ENCODE results near the gene AKT1. TPM values are rescaled to one million over a fixed set of nuclear protein-coding genes. Genes with fewer than 3 reads are reported as not detected.

Gene AKT1
- total and polyA plus RNA-seq, 2 experiments from 2014 or later: 19.2 to 78.7 TPM

DNA sequence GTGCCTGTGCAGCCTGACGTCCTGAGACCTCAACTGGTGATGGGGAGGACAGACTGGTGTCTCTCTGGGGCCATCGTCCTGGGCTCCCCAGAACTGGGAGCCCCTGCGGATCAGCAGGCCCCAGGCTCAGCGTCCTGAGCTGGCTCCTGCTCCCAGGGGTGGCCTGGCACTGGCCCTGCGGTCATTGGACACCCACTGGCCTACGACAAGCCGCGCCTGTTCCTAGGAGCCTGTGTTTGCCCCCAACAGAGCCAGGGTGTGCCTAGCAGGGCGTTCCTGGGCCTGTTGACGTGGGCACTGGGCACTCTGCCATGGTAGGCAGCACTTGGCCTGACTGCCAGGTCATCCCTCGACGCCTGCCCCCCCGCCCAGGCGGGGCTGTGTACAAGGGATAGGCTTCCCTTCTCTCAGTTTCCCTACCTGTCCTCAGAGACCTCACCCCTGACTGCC lies 63.2 kb downstream of the AKT1 start:
- TF ChIP-seq JUNB (IDR thresholded peaks at IDR 0.05; ENCODE audit: unreplicated experiment): no peak
- TF ChIP-seq, protein P1, sequence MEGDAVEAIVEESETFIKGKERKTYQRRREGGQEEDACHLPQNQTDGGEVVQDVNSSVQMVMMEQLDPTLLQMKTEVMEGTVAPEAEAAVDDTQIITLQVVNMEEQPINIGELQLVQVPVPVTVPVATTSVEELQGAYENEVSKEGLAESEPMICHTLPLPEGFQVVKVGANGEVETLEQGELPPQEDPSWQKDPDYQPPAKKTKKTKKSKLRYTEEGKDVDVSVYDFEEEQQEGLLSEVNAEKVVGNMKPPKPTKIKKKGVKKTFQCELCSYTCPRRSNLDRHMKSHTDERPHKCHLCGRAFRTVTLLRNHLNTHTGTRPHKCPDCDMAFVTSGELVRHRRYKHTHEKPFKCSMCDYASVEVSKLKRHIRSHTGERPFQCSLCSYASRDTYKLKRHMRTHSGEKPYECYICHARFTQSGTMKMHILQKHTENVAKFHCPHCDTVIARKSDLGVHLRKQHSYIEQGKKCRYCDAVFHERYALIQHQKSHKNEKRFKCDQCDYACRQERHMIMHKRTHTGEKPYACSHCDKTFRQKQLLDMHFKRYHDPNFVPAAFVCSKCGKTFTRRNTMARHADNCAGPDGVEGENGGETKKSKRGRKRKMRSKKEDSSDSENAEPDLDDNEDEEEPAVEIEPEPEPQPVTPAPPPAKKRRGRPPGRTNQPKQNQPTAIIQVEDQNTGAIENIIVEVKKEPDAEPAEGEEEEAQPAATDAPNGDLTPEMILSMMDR (conservative IDR thresholded peaks at IDR 0.05; ENCODE audit: low read depth in 2 of 2): no peak
- TF ChIP-seq, protein P2, sequence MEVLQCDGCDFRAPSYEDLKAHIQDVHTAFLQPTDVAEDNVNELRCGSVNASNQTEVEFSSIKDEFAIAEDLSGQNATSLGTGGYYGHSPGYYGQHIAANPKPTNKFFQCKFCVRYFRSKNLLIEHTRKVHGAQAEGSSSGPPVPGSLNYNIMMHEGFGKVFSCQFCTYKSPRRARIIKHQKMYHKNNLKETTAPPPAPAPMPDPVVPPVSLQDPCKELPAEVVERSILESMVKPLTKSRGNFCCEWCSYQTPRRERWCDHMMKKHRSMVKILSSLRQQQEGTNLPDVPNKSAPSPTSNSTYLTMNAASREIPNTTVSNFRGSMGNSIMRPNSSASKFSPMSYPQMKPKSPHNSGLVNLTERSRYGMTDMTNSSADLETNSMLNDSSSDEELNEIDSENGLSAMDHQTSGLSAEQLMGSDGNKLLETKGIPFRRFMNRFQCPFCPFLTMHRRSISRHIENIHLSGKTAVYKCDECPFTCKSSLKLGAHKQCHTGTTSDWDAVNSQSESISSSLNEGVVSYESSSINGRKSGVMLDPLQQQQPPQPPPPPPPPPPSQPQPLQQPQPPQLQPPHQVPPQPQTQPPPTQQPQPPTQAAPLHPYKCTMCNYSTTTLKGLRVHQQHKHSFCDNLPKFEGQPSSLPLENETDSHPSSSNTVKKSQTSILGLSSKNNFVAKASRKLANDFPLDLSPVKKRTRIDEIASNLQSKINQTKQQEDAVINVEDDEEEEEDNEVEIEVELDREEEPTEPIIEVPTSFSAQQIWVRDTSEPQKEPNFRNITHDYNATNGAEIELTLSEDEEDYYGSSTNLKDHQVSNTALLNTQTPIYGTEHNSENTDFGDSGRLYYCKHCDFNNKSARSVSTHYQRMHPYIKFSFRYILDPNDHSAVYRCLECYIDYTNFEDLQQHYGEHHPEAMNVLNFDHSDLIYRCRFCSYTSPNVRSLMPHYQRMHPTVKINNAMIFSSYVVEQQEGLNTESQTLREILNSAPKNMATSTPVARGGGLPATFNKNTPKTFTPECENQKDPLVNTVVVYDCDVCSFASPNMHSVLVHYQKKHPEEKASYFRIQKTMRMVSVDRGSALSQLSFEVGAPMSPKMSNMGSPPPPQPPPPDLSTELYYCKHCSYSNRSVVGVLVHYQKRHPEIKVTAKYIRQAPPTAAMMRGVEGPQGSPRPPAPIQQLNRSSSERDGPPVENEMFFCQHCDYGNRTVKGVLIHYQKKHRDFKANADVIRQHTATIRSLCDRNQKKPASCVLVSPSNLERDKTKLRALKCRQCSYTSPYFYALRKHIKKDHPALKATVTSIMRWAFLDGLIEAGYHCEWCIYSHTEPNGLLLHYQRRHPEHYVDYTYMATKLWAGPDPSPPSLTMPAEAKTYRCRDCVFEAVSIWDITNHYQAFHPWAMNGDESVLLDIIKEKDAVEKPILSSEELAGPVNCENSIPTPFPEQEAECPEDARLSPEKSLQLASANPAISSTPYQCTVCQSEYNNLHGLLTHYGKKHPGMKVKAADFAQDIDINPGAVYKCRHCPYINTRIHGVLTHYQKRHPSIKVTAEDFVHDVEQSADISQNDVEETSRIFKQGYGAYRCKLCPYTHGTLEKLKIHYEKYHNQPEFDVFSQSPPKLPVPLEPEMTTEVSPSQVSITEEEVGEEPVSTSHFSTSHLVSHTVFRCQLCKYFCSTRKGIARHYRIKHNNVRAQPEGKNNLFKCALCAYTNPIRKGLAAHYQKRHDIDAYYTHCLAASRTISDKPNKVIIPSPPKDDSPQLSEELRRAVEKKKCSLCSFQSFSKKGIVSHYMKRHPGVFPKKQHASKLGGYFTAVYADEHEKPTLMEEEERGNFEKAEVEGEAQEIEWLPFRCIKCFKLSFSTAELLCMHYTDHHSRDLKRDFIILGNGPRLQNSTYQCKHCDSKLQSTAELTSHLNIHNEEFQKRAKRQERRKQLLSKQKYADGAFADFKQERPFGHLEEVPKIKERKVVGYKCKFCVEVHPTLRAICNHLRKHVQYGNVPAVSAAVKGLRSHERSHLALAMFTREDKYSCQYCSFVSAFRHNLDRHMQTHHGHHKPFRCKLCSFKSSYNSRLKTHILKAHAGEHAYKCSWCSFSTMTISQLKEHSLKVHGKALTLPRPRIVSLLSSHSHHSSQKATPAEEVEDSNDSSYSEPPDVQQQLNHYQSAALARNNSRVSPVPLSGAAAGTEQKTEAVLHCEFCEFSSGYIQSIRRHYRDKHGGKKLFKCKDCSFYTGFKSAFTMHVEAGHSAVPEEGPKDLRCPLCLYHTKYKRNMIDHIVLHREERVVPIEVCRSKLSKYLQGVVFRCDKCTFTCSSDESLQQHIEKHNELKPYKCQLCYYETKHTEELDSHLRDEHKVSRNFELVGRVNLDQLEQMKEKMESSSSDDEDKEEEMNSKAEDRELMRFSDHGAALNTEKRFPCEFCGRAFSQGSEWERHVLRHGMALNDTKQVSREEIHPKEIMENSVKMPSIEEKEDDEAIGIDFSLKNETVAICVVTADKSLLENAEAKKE (CRISPR knock-in tag; IDR thresholded peaks at IDR 0.05): no peak
- TF ChIP-seq ZNF331 (CRISPR knock-in tag; IDR thresholded peaks at IDR 0.05; ENCODE audit: low read depth): no peak
- TF ChIP-seq ZNF114 (CRISPR knock-in tag; IDR thresholded peaks at IDR 0.05): no peak
- no peak for TF ChIP-seq STAT1 (IDR thresholded peaks at IDR 0.05; ENCODE audit: unreplicated experiment)
- no peak for TF ChIP-seq EZH2 (IDR thresholded peaks at IDR 0.05; ENCODE audit: low read depth, unreplicated experiment)
- TF ChIP-seq, protein P3, sequence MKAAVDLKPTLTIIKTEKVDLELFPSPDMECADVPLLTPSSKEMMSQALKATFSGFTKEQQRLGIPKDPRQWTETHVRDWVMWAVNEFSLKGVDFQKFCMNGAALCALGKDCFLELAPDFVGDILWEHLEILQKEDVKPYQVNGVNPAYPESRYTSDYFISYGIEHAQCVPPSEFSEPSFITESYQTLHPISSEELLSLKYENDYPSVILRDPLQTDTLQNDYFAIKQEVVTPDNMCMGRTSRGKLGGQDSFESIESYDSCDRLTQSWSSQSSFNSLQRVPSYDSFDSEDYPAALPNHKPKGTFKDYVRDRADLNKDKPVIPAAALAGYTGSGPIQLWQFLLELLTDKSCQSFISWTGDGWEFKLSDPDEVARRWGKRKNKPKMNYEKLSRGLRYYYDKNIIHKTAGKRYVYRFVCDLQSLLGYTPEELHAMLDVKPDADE (IDR thresholded peaks at IDR 0.05): no peak
- no peak for TF ChIP-seq EZH2phosphoT487 (IDR thresholded peaks at IDR 0.05; ENCODE audit: unreplicated experiment)
- no peak for TF ChIP-seq CREB1 (CRISPR knock-in tag; IDR thresholded peaks at IDR 0.05; ENCODE audit: low read depth)
- TF ChIP-seq, protein P4, sequence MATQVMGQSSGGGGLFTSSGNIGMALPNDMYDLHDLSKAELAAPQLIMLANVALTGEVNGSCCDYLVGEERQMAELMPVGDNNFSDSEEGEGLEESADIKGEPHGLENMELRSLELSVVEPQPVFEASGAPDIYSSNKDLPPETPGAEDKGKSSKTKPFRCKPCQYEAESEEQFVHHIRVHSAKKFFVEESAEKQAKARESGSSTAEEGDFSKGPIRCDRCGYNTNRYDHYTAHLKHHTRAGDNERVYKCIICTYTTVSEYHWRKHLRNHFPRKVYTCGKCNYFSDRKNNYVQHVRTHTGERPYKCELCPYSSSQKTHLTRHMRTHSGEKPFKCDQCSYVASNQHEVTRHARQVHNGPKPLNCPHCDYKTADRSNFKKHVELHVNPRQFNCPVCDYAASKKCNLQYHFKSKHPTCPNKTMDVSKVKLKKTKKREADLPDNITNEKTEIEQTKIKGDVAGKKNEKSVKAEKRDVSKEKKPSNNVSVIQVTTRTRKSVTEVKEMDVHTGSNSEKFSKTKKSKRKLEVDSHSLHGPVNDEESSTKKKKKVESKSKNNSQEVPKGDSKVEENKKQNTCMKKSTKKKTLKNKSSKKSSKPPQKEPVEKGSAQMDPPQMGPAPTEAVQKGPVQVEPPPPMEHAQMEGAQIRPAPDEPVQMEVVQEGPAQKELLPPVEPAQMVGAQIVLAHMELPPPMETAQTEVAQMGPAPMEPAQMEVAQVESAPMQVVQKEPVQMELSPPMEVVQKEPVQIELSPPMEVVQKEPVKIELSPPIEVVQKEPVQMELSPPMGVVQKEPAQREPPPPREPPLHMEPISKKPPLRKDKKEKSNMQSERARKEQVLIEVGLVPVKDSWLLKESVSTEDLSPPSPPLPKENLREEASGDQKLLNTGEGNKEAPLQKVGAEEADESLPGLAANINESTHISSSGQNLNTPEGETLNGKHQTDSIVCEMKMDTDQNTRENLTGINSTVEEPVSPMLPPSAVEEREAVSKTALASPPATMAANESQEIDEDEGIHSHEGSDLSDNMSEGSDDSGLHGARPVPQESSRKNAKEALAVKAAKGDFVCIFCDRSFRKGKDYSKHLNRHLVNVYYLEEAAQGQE (IDR thresholded peaks at IDR 0.05; ENCODE audit: unreplicated experiment): no peak
- no peak for TF ChIP-seq POLR2AphosphoS5 (IDR thresholded peaks at IDR 0.05; ENCODE audit: low read depth)
- TF ChIP-seq NANOG (IDR thresholded peaks at IDR 0.05; ENCODE audit: borderline replicate concordance): no peak
- Histone ChIP-seq H3K4me3 (no peak overlapping the region), H2AFZ (no peak overlapping the region), H4K20me1 (replicated peaks; ENCODE audit: insufficient read depth) (no peaks in the 10 kb centered on the region), H3K9me2 (ENCODE audit: insufficient read depth) (no peaks in the 10 kb centered on the region), H3K36me3 (ENCODE audit: insufficient read depth) (no peaks in the 10 kb centered on the region), H3K27me3 (ENCODE audit: insufficient read depth) (no peaks in the 10 kb centered on the region), H3F3A (replicated peaks; ENCODE audit: low read depth) (no peaks in the 10 kb centered on the region), H3K27ac (ENCODE audit: low read depth) (no peak overlapping the region), H3K4me1 (ENCODE audit: insufficient read depth) (no peaks in the 10 kb centered on the region), H3K4me2 (no peak overlapping the region), H3K79me2 (replicated peaks; ENCODE audit: insufficient read depth) (no peaks in the 10 kb centered on the region)
- Mint-ChIP-seq H3K4me1 (no peaks in the 10 kb centered on the region), H3K9me3 (peaks cover 4% of the 10 kb centered on the region; the same call in 2 of the 3 replicates), H3K36me3 (ENCODE audit: low read depth) (no peaks in the 10 kb centered on the region; the same call in 2 of the 3 replicates), H3K27me3 (ENCODE audit: insufficient read depth, low read depth, poor library complexity) (peaks cover 11% of the 10 kb centered on the region), H3K27ac (no peak overlapping the region), H3K4me3 (no peak overlapping the region)
- DNase-seq (ENCODE audit: low spot score): no peak
- no peak for ATAC-seq

Measured in GM23338 (cell line).